Left renal pelvis (tissue), 4 donors: Measurements from ENCODE around the gene CELF5. TPM values are rescaled to one million over a fixed set of nuclear protein-coding genes. Genes with fewer than 3 reads are reported as not detected.
"Not testable (repeated sequence)": the region's sequence is repeated elsewhere in the genome, so short reads cannot be mapped to it uniquely, and the experiment has no call there.

Source experiments
- DNase-seq, 4 donors: peaks; one replicate each; pipeline ENCODE4 v3.0.0-alpha.2; 2013; ENCODE audit warnings: low read depth in 4 of 4, low spot score in 3 of 4
- polyA plus RNA-seq, 4 donors: library from polyadenylated mRNA; unstranded; fragments of 120-200 nt; gene quantifications; one replicate each; pipeline ENCODE4 v1.2.1, GENCODE V29; 2013; ENCODE audit not compliant: insufficient read length in 4 of 4

CELF5 gene
- polyA plus RNA-seq, 4 donors: 0.76 to 1.3 (median 0.97) TPM

DNA sequence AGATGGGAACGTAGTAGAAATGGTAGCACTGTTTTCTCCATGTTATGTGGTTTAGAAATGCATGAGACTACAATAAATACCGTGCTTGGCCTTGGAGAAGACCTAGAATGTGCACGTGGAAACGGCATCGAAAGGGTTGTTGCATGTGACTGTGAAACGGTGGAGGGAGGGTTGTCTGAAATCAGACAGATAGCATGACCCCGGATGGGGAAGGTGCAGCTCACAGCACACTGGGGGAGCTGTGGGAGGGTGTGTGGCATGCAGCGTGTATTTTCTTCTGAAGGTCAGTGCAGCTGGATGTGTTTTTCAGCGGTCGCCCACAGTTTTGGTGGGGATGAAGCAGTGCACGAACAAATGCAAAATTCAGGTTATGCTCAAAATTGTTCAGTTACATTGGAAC, 63.4 kb downstream of the CELF5 start:
- DNase-seq: no peak

DNA sequence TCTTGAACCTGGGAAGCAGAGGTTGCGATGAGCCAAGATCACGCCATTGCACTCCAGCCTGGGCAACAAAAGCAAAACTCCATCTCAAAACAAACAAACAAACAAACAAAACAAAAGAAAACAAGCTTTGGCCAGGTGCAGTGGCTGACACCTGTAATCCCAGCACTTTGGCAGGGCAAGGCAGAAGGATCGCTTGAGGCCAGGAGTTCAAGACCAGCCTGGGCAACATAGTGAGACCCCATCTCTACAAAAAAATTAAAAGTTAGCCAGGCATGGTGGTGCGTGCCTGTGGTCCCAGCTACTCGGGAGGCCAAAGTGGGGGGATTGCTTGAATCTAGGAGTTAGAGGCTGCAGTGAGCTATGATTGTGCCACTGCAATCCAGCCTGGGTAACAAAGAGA, 64.0 kb downstream of the CELF5 start:
- not testable (repeated sequence) for DNase-seq

GRCh38 chr19:3289971-3290569, 65.6 kb downstream of the CELF5 start:
- DNase-seq: no peak

DNA sequence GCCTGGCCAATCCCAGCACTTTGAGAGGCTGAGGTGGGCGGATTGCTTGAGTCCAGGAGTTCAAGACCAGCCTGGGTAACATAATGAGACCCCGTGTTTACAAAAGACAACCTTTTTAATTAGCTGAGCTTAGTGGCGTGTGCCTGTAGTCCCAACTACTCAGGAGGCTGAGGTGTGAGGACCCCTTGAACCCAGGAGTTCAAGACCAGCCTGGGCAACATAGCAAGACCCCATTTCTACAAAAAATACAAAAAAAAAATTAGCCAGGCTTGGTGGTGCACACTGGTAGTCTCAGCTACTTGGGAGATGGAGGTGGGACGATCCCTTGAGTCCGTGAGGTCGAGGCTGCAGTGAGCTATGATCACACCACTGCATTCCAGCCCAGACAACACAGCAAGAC, 66.4 kb downstream of the CELF5 start:
- DNase-seq: not testable (repeated sequence)

DNA sequence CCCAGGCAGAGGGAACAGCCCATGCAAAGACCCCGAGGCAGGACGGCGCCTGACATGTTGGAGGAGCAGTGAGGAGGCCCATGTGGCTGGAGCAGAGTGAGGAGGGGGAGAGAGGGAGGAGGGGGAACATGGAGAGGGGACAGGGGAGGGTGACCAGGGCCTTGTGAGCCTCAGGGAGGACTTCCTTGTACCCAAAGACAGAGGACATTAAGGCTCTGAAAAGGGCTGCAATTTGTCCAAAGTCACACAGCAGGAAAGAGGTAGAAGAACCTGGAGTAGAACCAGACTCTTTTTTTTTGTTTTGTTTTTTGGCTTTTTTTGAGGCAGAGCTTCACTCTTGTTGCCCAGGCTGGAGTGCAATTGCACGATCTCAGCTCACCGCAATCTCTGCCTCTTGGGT, 67.2 kb downstream of the CELF5 start:
- no peak for DNase-seq

DNA sequence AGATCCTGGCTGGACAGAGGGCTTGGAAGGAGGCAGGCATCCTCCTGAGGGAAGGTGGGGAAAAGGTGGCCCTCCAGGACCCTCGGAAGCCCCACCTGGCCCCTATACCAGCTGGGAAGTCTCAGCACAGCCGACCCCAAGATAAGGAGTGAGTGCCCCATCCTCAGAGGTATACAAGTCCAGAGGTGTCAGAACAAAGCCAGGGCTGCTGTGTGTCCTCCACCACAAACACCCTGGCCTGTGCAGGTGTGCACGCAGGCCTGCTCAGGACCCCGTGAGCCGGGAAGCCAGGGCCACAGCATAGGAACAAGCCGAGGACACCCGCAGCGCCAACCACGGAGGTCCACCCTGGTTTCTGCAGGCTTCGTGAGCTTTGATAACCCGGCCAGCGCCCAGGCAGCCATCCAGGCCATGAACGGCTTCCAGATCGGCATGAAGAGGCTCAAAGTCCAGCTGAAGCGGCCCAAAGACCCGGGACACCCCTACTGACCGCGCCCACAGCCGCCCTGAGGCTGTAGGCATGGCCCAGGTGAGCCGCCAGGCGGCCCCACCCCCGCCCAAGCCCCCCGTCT, 68.6 kb downstream of the CELF5 start:
- DNase-seq: no peak

DNA sequence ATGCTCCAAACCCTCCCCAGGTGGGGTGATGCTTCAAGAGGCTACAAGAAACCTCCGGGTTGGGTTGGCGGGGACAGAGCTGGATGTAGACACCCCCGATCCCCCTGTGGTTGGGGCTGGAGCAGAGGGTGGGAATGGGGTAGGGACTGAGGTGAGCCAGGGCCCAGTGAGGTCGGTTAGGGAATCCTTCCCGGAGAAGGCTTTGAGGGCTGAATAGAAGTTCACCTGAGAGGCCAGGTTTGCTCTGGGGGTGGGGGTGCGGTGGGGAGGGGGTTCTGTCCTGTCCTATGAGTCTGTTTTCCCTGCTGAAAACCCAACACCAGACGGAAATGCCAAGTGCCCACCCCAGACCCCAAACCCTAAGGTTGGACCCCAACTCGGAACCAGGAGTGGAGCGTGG, 69.1 kb downstream of the CELF5 start:
- DNase-seq: no peak

DNA sequence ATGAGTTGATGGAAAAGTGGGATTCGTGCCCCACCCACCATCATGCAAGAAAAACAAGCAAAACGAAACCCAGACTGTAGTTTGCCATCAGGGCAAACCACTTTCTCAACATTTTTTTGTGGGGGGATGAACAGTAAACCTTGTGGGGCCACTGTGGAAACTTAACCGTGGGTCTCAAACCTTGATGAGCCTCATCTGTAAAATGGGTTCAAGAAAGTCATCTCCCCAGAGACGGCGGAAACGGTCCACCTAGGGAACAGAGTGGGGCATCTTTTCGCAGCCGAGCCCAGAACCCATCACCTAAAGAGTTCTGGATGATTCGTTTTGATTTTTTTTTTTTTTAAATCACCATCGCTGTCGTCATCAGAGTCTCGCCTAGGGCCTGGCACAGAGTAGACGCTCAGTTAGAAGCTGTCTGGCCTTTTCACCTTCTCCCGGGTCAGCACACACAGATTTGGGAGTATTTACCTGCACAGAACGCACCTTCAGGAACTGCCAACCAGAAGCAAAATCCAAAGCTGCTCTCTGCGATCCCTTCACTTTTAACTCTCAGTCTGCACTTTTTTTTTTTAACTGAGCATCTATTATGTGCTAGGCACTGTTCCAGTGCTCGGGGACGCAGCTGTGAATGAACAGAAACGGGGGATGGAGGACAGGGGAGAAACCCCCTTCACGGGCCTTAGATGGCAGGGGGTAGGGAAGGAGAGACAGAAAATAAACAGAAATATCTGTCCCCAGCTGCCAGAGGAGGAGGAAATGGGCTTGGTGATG, 69.8 kb downstream of the CELF5 start:
- DNase-seq: no peak

- no peak for DNase-seq
Observed at GRCh38 chr19:3295581-3295980, 71.1 kb downstream of the CELF5 start.

DNA sequence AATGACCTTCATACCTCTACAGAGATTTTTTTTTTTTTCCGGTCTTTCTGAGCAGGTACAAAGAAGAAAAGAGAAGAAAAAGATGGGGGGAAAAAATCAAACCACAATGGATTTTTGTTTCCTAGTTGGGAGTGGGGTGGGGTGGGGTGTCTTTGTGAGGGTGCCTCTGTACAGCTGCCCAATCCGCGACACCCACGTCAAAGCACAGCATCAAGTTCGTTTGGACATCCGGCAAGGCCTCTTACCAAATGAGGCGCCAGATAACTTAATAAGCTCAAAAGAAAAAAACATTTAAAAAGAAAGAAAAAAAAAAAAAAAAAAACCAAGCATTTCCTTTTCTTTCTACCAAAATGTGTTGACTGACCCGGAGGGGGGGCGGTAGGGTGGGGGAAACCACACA, 71.6 kb downstream of the CELF5 start:
- no peak for DNase-seq

DNA sequence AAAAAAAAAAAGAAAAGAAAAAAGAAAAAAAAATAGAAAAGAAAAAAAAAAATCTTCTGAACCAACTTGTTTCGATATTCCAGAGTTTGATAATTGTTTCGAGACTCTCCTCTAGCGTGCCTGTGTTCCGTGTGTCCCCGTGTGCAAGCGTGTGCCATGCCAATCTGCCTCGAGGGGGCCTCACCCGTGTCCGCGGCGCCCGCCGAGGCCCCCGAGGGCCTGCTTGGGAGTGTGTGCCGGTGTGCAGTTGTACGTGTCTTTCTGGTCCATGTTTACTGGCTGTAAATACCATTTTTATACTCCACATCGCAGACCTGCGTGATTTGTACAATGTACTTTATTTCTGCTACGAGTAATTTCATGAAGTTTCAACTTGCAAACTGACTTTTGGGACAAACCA, 72.0 kb downstream of the CELF5 start:
- DNase-seq: no peak

DNA sequence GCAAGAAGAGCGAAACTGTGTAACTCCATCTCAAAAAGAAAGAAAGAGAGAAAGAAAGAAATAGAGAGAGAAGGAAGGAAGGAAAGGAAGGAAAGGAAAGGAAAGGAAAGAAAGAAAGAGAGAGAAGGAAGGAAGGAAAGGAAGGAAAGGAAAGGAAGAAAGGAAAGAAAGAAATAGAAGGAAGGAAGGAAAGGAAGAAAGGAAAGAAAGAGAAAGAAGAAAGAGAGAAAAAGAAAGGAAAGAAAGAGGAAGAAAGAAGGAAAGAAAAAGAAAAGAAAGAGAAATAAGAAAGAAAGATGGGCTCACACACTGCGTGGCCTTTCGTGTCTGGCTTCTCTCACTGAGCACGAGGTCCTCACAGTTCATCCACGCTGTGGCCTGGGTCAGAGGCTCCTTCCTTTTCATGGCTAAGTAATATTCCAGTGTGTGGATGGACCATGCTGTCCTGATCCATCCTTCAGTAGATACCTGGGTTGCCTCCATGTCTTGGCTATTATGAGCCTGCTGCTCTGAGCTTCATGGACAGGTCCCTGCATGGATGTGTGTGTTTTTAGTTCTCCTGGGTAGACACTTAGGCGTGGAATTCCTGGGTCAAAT, 74.5 kb downstream of the CELF5 start:
- no peak for DNase-seq

GRCh38 chr19:3300566-3300965, 76.1 kb downstream of the CELF5 start:
- DNase-seq: not testable (repeated sequence)

DNA sequence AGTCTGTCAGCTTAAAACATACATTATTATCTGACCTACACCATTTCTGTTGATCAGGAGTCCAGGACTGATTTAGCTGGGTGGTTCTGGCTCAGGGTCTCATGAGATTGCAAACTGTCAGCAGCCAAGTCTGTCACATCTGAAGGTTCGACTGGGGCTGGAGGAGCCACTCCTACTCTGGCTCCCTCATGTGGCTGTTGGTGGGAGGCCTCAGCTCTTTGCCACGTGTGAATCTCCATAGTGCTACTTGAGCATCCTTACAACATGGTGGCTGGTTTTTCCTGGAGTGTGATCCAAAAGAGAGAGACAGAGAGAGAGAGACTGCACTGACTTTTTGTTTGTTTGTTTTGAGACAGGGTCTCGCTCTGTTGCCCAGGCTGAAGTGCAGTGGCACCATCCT, 78.3 kb downstream of the CELF5 start:
- no peak for DNase-seq

DNA sequence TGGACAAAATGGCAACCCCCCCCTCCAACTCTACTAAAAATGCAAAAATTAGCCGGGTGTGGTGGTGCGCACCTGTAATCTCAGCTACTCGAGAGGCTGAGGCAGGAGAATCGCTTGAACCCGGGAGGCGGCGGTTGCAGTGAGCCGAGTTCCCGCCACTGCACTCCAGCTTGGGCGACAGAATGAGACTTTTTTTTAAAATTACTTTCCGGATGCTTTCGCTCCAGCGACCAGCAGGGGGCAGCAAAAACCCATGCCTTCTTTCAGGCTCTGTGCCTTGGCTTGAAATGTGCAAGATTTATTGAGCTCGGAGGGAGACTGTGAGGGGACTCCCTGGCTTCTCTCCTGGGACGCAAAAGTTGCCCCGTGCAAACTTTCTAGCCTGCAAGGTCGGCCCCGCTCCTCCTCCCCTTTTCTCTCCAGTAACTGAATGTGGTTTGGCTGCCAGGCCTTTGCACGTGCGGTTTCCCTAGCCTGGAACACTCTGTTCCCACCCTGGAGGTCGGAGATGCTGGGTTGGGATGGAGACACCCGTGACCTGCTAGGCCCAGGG, 80.5 kb downstream of the CELF5 start:
- DNase-seq: peak in 2 of 4 donors; percentile 55 to 62

GRCh38 chr19:3309724-3310123, 85.3 kb downstream of the CELF5 start:
- no peak for DNase-seq

GRCh38 chr19:3310280-3310679, 85.8 kb downstream of the CELF5 start:
- no peak for DNase-seq

DNA sequence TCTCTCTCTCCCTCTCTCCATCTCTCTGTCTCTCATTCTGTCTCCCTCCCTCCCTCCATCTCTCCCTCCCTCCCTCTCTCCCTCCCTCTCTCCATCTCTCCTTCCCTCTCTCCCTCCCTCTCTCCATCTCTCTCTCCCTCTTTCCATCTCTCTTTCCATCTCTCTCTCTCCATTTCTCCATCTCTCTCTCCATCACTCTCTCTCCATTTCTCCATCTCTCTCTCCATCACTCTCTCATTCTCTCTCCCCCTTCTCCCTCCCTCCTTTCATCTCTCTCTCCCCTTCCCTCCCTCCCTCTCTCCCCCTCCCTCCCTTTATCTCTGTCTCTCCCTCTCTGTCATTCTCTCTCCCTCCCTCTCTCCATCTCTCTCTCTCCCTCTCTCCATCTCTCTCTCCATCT, 86.2 kb downstream of the CELF5 start:
- DNase-seq: no peak

DNA sequence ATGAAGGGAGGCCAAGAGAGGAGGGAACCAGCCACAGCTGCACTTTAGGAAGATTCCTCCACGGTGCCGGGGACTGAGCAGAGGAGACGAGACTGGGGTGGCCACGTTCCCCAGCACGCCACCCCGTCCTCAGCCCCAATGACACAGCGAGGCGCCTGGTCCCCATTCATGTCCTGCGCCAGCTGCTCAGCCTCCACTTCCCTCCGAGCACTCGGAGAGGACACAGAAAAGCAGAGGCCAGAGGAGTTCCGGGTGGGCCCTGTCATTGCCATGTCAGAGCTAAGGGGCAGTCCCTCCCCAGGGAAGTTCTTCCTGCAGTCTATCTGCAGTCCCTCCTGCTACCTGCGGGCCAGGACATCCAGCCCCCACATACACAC, 88.7 kb downstream of the CELF5 start:
- no peak for DNase-seq

DNA sequence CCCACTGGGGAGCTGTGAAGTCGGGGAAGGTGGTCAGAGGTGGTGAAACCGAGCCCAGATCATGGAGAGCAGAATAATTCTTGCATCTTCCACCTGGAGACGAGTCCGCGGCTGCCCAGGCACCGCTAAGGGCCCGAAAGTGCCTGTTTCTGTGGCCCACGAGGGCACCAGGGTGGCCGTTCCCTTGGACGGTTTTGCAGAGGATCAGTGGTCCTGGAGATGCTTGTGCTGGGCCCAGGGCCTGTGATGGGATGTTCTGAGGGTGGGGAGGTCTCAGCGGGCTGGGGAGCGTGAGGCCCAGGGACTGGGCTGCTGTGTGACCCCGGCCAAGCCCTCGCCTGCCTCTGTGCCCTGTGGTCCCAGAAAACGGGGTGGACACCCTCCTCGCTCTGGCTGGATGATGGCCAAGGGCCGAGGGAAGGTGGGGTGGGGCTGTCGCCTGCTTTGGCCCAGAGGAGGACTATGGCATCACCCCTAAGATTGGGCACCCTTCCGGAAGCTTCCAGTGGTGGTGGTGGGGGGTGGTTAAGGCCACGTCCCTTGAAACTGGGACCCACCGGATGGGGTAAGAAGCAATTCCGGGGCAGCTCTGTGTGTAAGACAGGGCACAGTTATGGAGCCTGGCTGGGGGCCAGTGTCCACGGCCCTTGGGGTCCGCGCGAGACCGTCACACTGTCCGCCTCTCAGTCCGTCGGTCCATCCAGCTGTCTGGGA, 90.7 kb downstream of the CELF5 start:
- DNase-seq: no peak

DNA sequence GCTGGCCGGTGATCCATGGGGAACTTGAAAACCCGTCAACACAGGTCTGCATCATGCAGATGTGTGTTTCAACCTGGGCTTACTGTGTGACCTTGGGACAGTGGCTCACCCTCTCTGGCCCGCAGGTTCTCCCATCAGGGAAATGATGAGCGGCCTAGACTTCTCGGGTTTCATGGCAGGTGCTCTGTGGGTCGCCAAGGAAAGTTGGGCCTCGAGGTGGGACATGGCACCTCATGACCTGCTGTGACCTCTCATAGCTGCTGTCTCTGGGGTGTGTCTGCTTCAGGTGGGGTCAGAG, 91.2 kb downstream of the CELF5 start:
- no peak for DNase-seq
